Mesenchymal stem cell (in vitro differentiated cells and primary cell): ENCODE data around the gene GP1BA.

Experiments used
- DNase-seq: peaks from one replicate; pipeline ENCODE4 v3.0.0-alpha.2; 2013
- H2AFZ ChIP-seq: one replicate; pipeline ENCODE4 v1.6.1; 2013; ENCODE audit warnings: low read depth, mild to moderate bottlenecking, control low read depth, inconsistent platforms, low read length, moderate library complexity
- H2AK5ac ChIP-seq: 2 replicates; pipeline ENCODE4 v1.6.1; 2013; ENCODE audit warnings: low read length, moderate library complexity, mild to moderate bottlenecking, inconsistent platforms; ENCODE audit not compliant: severe bottlenecking
- H2BK120ac ChIP-seq: one replicate; pipeline ENCODE4 v1.6.1; 2013; ENCODE audit warnings: low read depth, mild to moderate bottlenecking, inconsistent platforms, low read length, moderate library complexity
- H2BK12ac ChIP-seq, 2 experiments: one replicate each; pipeline ENCODE4 v1.6.1; 2013; ENCODE audit warnings: inconsistent platforms in 2 of 2, low read length in 2 of 2, mild to moderate bottlenecking in 2 of 2, moderate library complexity in 2 of 2, control low read depth in 1 of 2
- H2BK15ac ChIP-seq: one replicate; pipeline ENCODE4 v1.6.1; 2013; ENCODE audit warnings: mild to moderate bottlenecking, low read depth, inconsistent platforms; ENCODE audit not compliant: poor library complexity, severe bottlenecking
- H2BK5ac ChIP-seq: 2 replicates; pipeline ENCODE4 v1.6.1; 2013; ENCODE audit warnings: low read depth, mild to moderate bottlenecking, low read length, control low read depth, inconsistent platforms; ENCODE audit not compliant: poor library complexity, severe bottlenecking
- H3K14ac ChIP-seq, 2 experiments: one replicate each; pipeline ENCODE4 v1.6.1; 2013; ENCODE audit warnings: inconsistent platforms in 2 of 2, low read length in 2 of 2, control low read depth in 1 of 2, mild to moderate bottlenecking in 1 of 2, moderate library complexity in 1 of 2
- H3K18ac ChIP-seq, 2 experiments: one replicate each; pipeline ENCODE4 v1.6.1; 2013; ENCODE audit warnings: inconsistent platforms in 2 of 2, low read length in 2 of 2, control low read depth in 1 of 2, low read depth in 1 of 2, mild to moderate bottlenecking in 1 of 2
- H3K23ac ChIP-seq, 2 experiments: one replicate each; pipeline ENCODE4 v1.6.1; 2013; ENCODE audit warnings: inconsistent platforms in 2 of 2, low read length in 2 of 2, mild to moderate bottlenecking in 2 of 2, moderate library complexity in 2 of 2, control low read depth in 1 of 2
- H3K27ac ChIP-seq: 2 replicates; pipeline ENCODE4 v1.5.1; 2013; ENCODE audit warnings: mild to moderate bottlenecking, moderate library complexity, low read length, control low read depth, inconsistent platforms; ENCODE audit not compliant: poor library complexity, severe bottlenecking
- H3K27me3 ChIP-seq, 2 experiments: 2 replicates each; pipeline versions ENCODE4 v1.6.1 to v1.7.0; 2013; ENCODE audit warnings: low read length in 2 of 2, mild to moderate bottlenecking in 2 of 2, moderate library complexity in 2 of 2, control low read depth in 1 of 2, inconsistent platforms in 1 of 2; ENCODE audit not compliant: control insufficient read depth in 1 of 2, insufficient read depth in 1 of 2
- H3K36me3 ChIP-seq, 2 experiments: 2 replicates each; pipeline versions ENCODE4 v1.6.1 to v1.7.0; 2013; ENCODE audit warnings: low read length in 2 of 2, control low read depth in 1 of 2, inconsistent platforms in 1 of 2, low read depth in 1 of 2, mild to moderate bottlenecking in 1 of 2; ENCODE audit not compliant: insufficient read depth in 2 of 2, control insufficient read depth in 1 of 2
- H3K4ac ChIP-seq, 2 experiments: one replicate each; pipeline ENCODE4 v1.6.1; 2013; ENCODE audit warnings: inconsistent platforms in 2 of 2, low read length in 2 of 2, mild to moderate bottlenecking in 2 of 2, moderate library complexity in 2 of 2, control low read depth in 1 of 2, low read depth in 1 of 2
- H3K4me1 ChIP-seq: 2 replicates; pipeline ENCODE4 v1.6.1; 2013; ENCODE audit warnings: low read depth, low read length, control low read depth; ENCODE audit not compliant: control insufficient read depth, insufficient read depth
- H3K4me2 ChIP-seq: 2 replicates; pipeline ENCODE4 v1.6.1; 2013; ENCODE audit warnings: low read length, mild to moderate bottlenecking, inconsistent platforms; ENCODE audit not compliant: poor library complexity, severe bottlenecking
- H3K4me3 ChIP-seq, 2 experiments: 2 replicates each; pipeline versions ENCODE4 v1.5.1 to v1.7.0; 2013; ENCODE audit warnings: low read length in 2 of 2, mild to moderate bottlenecking in 2 of 2, control low read depth in 1 of 2, low read depth in 1 of 2; ENCODE audit not compliant: insufficient read depth in 1 of 2
- H3K79me1 ChIP-seq: replicated peaks from 2 replicates; pipeline ENCODE4 v1.6.1; 2013; ENCODE audit warnings: mild to moderate bottlenecking, control low read depth, low read length, inconsistent platforms; ENCODE audit not compliant: poor library complexity, severe bottlenecking
- H3K9ac ChIP-seq: 2 replicates; pipeline ENCODE4 v1.7.0; 2013; ENCODE audit warnings: mild to moderate bottlenecking, low read length, moderate library complexity
- H3K9me3 ChIP-seq: 2 replicates; pipeline ENCODE4 v1.7.0; 2013; ENCODE audit warnings: mild to moderate bottlenecking, low read length; ENCODE audit not compliant: control insufficient read depth
- H4K8ac ChIP-seq: one replicate; pipeline ENCODE4 v1.6.1; 2013; ENCODE audit warnings: inconsistent platforms, mild to moderate bottlenecking, low read length, moderate library complexity
- H4K91ac ChIP-seq: one replicate; pipeline ENCODE4 v1.6.1; 2013; ENCODE audit warnings: mild to moderate bottlenecking, low read length, inconsistent platforms
- WGBS: methylation state at CpG from one replicate; pipeline ENCODE4 v1.1.7; 2013; ENCODE audit warnings: mixed read lengths; 5-methylcytosine and 5-hydroxymethylcytosine counted together

GP1BA gene

DNA sequence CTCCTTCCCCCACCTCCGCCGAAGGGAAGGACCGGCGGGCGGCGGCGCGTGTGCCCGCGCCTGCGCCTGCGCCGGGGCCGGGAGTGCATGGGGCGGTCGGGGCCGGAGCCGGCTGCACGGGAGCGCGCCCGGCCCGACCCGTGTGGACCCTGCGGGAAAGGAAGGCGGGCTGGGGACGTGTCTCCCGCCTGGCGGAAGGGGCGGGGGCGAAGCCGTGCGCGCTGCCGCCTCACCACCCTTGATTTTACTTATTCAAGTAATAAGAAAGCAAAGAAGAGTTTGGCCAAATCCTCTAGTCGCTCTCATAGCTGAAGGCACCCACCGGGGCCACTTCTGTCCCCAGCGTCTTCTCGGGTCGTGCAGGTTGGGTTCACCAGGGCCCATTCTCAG, 16.8 kb downstream of the GP1BA start:
- no peaks in the 10 kb centered on the region for H3K9me3 ChIP-seq
- peak; percentile 94 for DNase-seq
- peak overlapping the region in 1 of 2 experiments; percentile 22 for H3K14ac ChIP-seq
- H2BK12ac ChIP-seq = peak overlapping the region in 1 of 2 experiments; percentile 45
- peak overlapping the region; percentile 76 to 98 for H3K4ac ChIP-seq
- peak overlapping the region; percentile 94 for H2BK5ac ChIP-seq
- H3K23ac ChIP-seq = no peak overlapping the region
- H2AFZ ChIP-seq = peak overlapping the region; percentile 36
- H3K18ac ChIP-seq = peak overlapping the region; percentile 81 to 96
- peak overlapping the region; percentile 92 for H2BK15ac ChIP-seq
- peak overlapping the region; percentile 89 for H2BK120ac ChIP-seq
- peak overlapping the region; percentile 36 for H4K91ac ChIP-seq
- WGBS = under 1% methylated on average over 35 of the region's 40 CpGs
- peaks cover 9% of the 10 kb centered on the region for H3K79me1 ChIP-seq
- H3K9ac ChIP-seq = peak overlapping the region; percentile 86
- H4K8ac ChIP-seq = peak overlapping the region; percentile 67
- H3K4me2 ChIP-seq = peak overlapping the region; percentile 93
- peak overlapping the region; percentile 100 for H3K27ac ChIP-seq
- H3K4me1 ChIP-seq = peaks cover 49% of the 10 kb centered on the region
- peak overlapping the region; percentile 92 for H2AK5ac ChIP-seq
- H3K27me3 ChIP-seq = no peaks in the 10 kb centered on the region
- peaks cover 25 to 29% of the 10 kb centered on the region in 2 experiments for H3K36me3 ChIP-seq
- peak overlapping the region; percentile 58 to 95 for H3K4me3 ChIP-seq

DNA sequence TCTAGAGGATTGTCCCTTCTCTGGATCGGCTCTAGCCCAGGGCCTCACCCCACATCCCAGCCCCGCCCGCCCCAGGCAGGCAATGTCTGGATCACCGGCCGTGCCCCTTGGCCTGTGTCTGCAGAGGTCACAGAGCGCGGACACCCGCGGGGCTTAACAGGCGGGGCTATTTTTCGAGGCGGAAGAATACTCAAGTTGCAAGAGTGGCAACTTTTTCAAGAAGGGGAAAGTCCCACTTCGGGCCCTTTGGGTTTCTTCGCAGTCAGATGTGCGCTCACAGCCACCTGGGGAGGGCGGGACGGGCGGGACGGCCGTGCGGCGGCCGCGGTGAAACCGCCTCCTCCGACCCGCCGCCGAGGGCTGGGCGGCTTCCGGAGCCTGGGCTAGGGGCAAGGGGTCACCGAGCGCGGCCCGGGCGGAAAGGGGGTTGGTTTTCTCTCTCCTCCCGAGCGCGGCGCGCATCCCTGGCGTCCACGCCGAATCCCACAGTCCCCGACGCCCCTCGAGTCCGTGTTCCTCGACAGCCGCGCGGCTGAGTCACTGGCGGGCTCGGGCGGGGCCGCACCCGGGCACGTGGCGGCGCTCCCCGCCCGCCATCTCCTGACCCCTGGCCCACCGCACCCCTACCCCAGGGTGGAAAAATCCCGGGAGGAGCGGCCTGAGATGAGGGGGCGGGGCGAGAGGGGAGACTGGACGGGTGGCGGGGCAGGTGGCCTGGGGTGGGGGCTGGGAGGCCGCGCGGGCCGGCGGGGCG, 17.4 kb downstream of the GP1BA start:
- Histone ChIP-seq H4K8ac (peak overlapping the region; percentile 67), H2BK12ac (peak overlapping the region in 1 of 2 experiments; percentile 89), H2AK5ac (peak overlapping the region; percentile 92), H3K27me3 (no peaks in the 10 kb centered on the region), H3K4ac (peak overlapping the region; percentile 88 to 90), H3K9me3 (no peaks in the 10 kb centered on the region), H2BK15ac (peak overlapping the region; percentile 96), H3K14ac (peak overlapping the region; percentile 40 to 91), H3K23ac (peak overlapping the region in 1 of 2 experiments; percentile 92), H3K36me3 (peaks cover 23% of the 10 kb centered on the region in 2 experiments), H3K4me1 (peaks cover 48% of the 10 kb centered on the region), H3K9ac (peak overlapping the region; percentile 86), H3K4me2 (peak overlapping the region; percentile 93), H2AFZ (peak overlapping the region; percentile 36), H4K91ac (peak overlapping the region; percentile 98), H3K27ac (peak overlapping the region; percentile 100), H2BK120ac (peak overlapping the region; percentile 89), H3K79me1 (peaks cover 9% of the 10 kb centered on the region), H3K4me3 (peak overlapping the region; percentile 58 to 95), H2BK5ac (peak overlapping the region; percentile 94), H3K18ac (peak overlapping the region; percentile 81 to 85)
- DNase-seq = peak; percentile 91
- WGBS = under 1% methylated on average over 30 of the region's 75 CpGs

DNA sequence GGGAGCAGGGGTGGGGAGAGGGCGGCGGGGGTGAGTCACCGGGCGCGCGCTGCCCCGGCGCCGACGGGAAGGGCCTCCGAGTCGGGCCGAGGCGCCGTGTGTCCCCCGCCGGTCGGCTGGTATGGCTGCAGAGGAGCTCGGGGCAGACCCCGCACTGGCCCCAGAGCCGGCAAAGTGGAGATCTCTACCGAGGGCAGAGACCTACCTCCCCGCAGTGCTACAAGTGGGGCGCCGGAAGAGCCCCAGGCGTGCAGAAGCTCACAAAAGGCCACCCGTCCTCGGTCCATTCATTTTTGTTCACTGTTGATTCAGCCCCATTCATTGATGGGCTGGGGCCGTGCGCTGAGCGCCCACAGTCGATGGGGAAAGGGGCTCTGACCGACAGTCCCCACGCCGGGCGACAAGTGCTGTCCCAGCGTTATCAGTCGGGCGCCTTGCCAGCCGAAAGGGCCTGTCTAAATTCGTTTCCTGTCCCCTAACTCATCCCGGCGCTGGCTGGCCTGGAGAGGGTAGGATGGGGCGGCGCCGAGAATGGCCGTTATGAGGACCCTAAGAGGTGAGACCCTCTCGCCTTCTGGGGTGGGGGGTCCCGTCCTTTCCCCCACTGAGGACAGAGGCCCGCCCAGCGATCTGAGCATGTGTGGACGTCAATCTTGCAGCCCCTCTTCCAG, 18.1 kb downstream of the GP1BA start:
- Histone ChIP-seq H2AFZ (peak overlapping the region; percentile 68), H3K27ac (peak overlapping the region; percentile 97), H4K91ac (peak overlapping the region; percentile 95), H2BK120ac (peak overlapping the region; percentile 89), H2AK5ac (peak overlapping the region; percentile 96), H3K4me2 (peak overlapping the region; percentile 54), H3K4ac (peak overlapping the region; percentile 83 to 97), H3K4me1 (peaks cover 42% of the 10 kb centered on the region), H3K9me3 (no peaks in the 10 kb centered on the region), H2BK12ac (peak overlapping the region; percentile 40 to 85), H3K36me3 (peaks cover 17 to 18% of the 10 kb centered on the region in 2 experiments), H2BK5ac (peak overlapping the region; percentile 99), H3K18ac (peak overlapping the region; percentile 95 to 97), H2BK15ac (peak overlapping the region; percentile 96), H3K14ac (peak overlapping the region; percentile 8 to 69), H3K9ac (peak overlapping the region; percentile 88), H3K79me1 (peaks cover 9% of the 10 kb centered on the region), H3K4me3 (peak overlapping the region; percentile 39 to 74), H3K23ac (peak overlapping the region in 1 of 2 experiments; percentile 95), H3K27me3 (no peaks in the 10 kb centered on the region), H4K8ac (peak overlapping the region; percentile 87)
- 1% methylated on average over 43 of the region's 52 CpGs for WGBS
- no peak for DNase-seq

DNA sequence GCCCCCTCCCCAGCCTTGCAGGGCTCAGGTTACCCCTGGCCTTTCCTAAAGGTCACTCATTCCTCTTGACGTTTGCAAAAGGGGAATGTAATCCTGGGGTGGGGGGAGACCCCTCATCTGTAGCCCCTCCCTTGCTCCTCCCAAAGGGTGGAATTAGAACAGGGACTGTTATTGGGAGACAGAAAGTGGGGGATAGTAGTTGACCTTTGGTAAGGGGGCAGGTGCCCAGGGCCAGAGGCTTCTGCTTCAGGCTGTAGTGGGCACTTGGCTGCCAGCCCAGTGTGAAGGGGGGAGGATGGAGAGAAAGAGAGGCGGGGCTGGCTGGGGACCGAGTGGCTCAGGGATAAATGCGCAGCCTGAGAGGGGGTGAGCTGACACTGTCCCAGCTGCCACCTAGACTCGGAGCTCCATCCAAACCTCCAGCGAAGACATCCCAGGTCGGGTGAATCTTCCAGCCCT, 18.7 kb downstream of the GP1BA start, which contains the start of gene ENO3:
Gene ENO3 (plus strand): TSS at position 374 of the 459 bp plus-strand sequence. CDS start 711 bp downstream, outside the sequence.
- peak within 1 kb of the TSS; percentile 88 for H3K9ac ChIP-seq
- peaks cover 37% of the 10 kb centered on the region for H3K4me1 ChIP-seq
- H3K27ac ChIP-seq = peak within 1 kb of the TSS; percentile 97
- WGBS = 38% methylated on average over 7 of the region's 7 CpGs
- H3K18ac ChIP-seq = peak within 1 kb of the TSS; percentile 95 to 97
- peak within 1 kb of the TSS; percentile 68 for H2AFZ ChIP-seq
- H2BK5ac ChIP-seq = peak within 1 kb of the TSS; percentile 99
- peak within 1 kb of the TSS; percentile 96 for H2BK15ac ChIP-seq
- H3K4me3 ChIP-seq = peak within 1 kb of the TSS; percentile 39 to 74
- H4K8ac ChIP-seq = peak within 1 kb of the TSS; percentile 87
- H3K27me3 ChIP-seq = no peaks in the 10 kb centered on the region
- peak within 1 kb of the TSS; percentile 83 to 97 for H3K4ac ChIP-seq
- H3K9me3 ChIP-seq = no peaks in the 10 kb centered on the region
- H4K91ac ChIP-seq = peak within 1 kb of the TSS; percentile 95
- peak within 1 kb of the TSS in 1 of 2 experiments; percentile 95 for H3K23ac ChIP-seq
- H2BK120ac ChIP-seq = peak within 1 kb of the TSS; percentile 89
- H3K14ac ChIP-seq = peak within 1 kb of the TSS; percentile 8 to 69
- peak within 1 kb of the TSS; percentile 54 for H3K4me2 ChIP-seq
- H3K79me1 ChIP-seq = peaks cover 9% of the 10 kb centered on the region
- peak within 1 kb of the TSS; percentile 40 to 85 for H2BK12ac ChIP-seq
- DNase-seq = no peak
- H2AK5ac ChIP-seq = peak within 1 kb of the TSS; percentile 96
- H3K36me3 ChIP-seq = peaks cover 12 to 13% of the 10 kb centered on the region in 2 experiments
